HCT116 (cell line): ENCODE results near the gene STXBP5. TPM values are rescaled to one million over a fixed set of nuclear protein-coding genes. Genes with fewer than 3 reads are reported as not detected.

Experiments
- ATAC-seq: fragments of 200-7000 bp; cut with Tn5 transposase; 2 replicates; pipeline ENCODE4 v1.9.1; 2020; ENCODE audit warnings: mild to moderate bottlenecking, moderate library complexity
- BruUV-seq: library from RNA; stranded (reverse); fragments of 400-500 nt; replicated peaks from 2 replicates; lab custom pipeline; 2021; lab: Mats Ljungman, UMichigan
- CTCF ChIA-PET: fragments of 300-600 bp; sonication (Branson Sonifier 250); formaldehyde crosslinking; loops from one replicate; lab custom pipeline; 2021; ENCODE audit warnings: antibody characterized with exemption; lab: Charles Lee
- POLR2A ChIA-PET: fragments of 300-600, 350-600 bp; sonication (Branson Sonifier 250); formaldehyde crosslinking; loops from one replicate; lab custom pipeline; 2021; ENCODE audit warnings: antibody characterized with exemption; lab: Charles Lee
- RAD21 ChIA-PET, 2 experiments: fragments of 300-600 bp; sonication (Branson Sonifier 250); formaldehyde crosslinking; loops; one replicate each; lab custom pipeline; 2023; ENCODE audit warnings: low total read pairs in 2 of 2; ENCODE audit not compliant: uncharacterized antibody in 2 of 2, unreplicated experiment in 2 of 2, low non-redundant PET in 1 of 2; lab: Charles Lee
- DNase-seq: peaks from one replicate; pipeline ENCODE4 v3.0.0-alpha.2; 2010; ENCODE audit warnings: low read depth, low spot score
- H2AFZ ChIP-seq: fragments of 200-600 bp; shearing (Covaris generic), sonication (generic); 2 replicates; pipeline ENCODE4 v1.6.1; 2017; ENCODE audit warnings: low read depth, mixed run types, mixed read lengths, antibody characterized with exemption, low read length; ENCODE audit not compliant: poor library complexity, severe bottlenecking
- H3K27ac ChIP-seq: 2 replicates; pipeline ENCODE4 v1.5.1; 2012; ENCODE audit warnings: low read depth, low read length
- H3K27me3 ChIP-seq: fragments of 200-600 bp; sonication (generic); 2 replicates; pipeline ENCODE4 v1.6.1; 2016; ENCODE audit warnings: mixed run types, low read length, mixed read lengths; ENCODE audit not compliant: insufficient read depth
- H3K36me3 ChIP-seq, 2 experiments: fragments of 200-500 bp in 1 of 2; fragments of 200-600 bp in 1 of 2; sonication (Bioruptor generic) in 1 of 2; sonication (generic) in 1 of 2; 2 replicates each; pipeline versions ENCODE4 v1.5.1 to v1.6.1; 2014 to 2016; ENCODE audit warnings: low read length in 2 of 2, inconsistent platforms in 1 of 2, mixed read lengths in 1 of 2, mixed run types in 1 of 2; ENCODE audit not compliant: insufficient read depth in 2 of 2, control insufficient read depth in 1 of 2
- H3K4me1 ChIP-seq, 2 experiments: fragments of 200-600 bp in 1 of 2; sonication (generic) in 1 of 2; 2 replicates each; pipeline versions ENCODE4 v1.5.1 to v1.6.1; 2012 to 2017; ENCODE audit warnings: low read length in 2 of 2, inconsistent platforms in 1 of 2, mild to moderate bottlenecking in 1 of 2, mixed read lengths in 1 of 2, mixed run types in 1 of 2, moderate library complexity in 1 of 2; ENCODE audit not compliant: insufficient read depth in 2 of 2, control insufficient read depth in 1 of 2
- H3K4me2 ChIP-seq: fragments of 200-600 bp; sonication (generic); 2 replicates; pipeline ENCODE4 v1.6.1; 2017; ENCODE audit warnings: mixed run types, low read length, mixed read lengths
- H3K4me3 ChIP-seq, 2 experiments: fragments of 200-600 bp in 1 of 2; sonication (generic) in 1 of 2; replicated peaks in 1 of 2; 2 replicates each; pipeline ENCODE4 v1.5.1; 2011 to 2016; ENCODE audit warnings: low read length in 2 of 2, control low read depth in 1 of 2, low read depth in 1 of 2, mild to moderate bottlenecking in 1 of 2, mixed read lengths in 1 of 2, mixed run types in 1 of 2
- H3K79me2 ChIP-seq: fragments of 200-600 bp; sonication (generic); 2 replicates; pipeline ENCODE4 v1.6.1; 2017; ENCODE audit warnings: mild to moderate bottlenecking, mixed run types, low read length, moderate library complexity, mixed read lengths; ENCODE audit not compliant: insufficient read depth
- H3K9ac ChIP-seq: fragments of 200-600 bp; sonication (generic); 2 replicates; pipeline ENCODE4 v1.6.1; 2016; ENCODE audit warnings: low read length, mixed read lengths
- H3K9me2 ChIP-seq: fragments of 200-600 bp; sonication (generic), shearing (Covaris generic); 2 replicates; pipeline ENCODE4 v1.6.1; 2017; ENCODE audit warnings: mixed run types, mild to moderate bottlenecking, moderate library complexity; ENCODE audit not compliant: insufficient read depth
- H3K9me3 ChIP-seq, 2 experiments: fragments of 200-500 bp in 1 of 2; fragments of 200-600 bp in 1 of 2; sonication (Bioruptor generic) in 1 of 2; sonication (generic) in 1 of 2; 2 replicates each; pipeline ENCODE4 v1.6.1; 2014 to 2017; ENCODE audit warnings: low read length in 2 of 2, mixed read lengths in 2 of 2, inconsistent platforms in 1 of 2, low read depth in 1 of 2, mild to moderate bottlenecking in 1 of 2, mixed run types in 1 of 2, moderate library complexity in 1 of 2; ENCODE audit not compliant: control insufficient read depth in 1 of 2, insufficient read depth in 1 of 2
- H4K20me1 ChIP-seq: fragments of 200-600 bp; sonication (generic), shearing (Covaris generic); 2 replicates; pipeline ENCODE4 v1.6.1; 2017; ENCODE audit warnings: mixed run types, mild to moderate bottlenecking, moderate library complexity; ENCODE audit not compliant: insufficient read depth
- CBX3 ChIP-seq: IDR thresholded peaks from 2 replicates; pipeline ENCODE4 v1.6.1; 2012; ENCODE audit warnings: low read depth
- EZH2phosphoT487 ChIP-seq: fragments of 200-600 bp; IDR thresholded peaks from 2 replicates; pipeline ENCODE4 v1.6.1; 2018; ENCODE audit warnings: antibody characterized with exemption, borderline replicate concordance
- POLR2A ChIP-seq: IDR thresholded peaks from 2 replicates; pipeline ENCODE4 v1.7.0; 2011; ENCODE audit warnings: borderline replicate concordance; ENCODE audit not compliant: insufficient read depth, insufficient read length; ENCODE audit errors: extremely low read depth
- YY1 ChIP-seq: IDR thresholded peaks from 2 replicates; pipeline ENCODE4 v1.6.1; 2011; ENCODE audit warnings: low read length, low read depth, moderate library complexity, mild to moderate bottlenecking; ENCODE audit not compliant: insufficient replicate concordance; ENCODE audit errors: extremely low read depth
- ZFX ChIP-seq: fragments of 450-650 bp; IDR thresholded peaks from 2 replicates; pipeline ENCODE4 v1.6.1; 2017
- intact Hi-C: fragments of 100-400 bp; cut with micrococcal nuclease; formaldehyde crosslinking; loops from 2 replicates; pipeline ENCODE4 v1.10.0; 2022
- total RNA-seq: library from RNA; stranded (reverse); gene quantifications from one replicate; pipeline ENCODE4 v1.2.1, GENCODE V29; 2021; ENCODE audit not compliant: unreplicated experiment
- TF ChIP-seq, protein P1 (sequence below): IDR thresholded peaks from 2 replicates; pipeline ENCODE4 v1.6.1; 2012

Gene STXBP5
- total RNA-seq, 1 experiment from 2014 or later, result 12.6 TPM

DNA sequence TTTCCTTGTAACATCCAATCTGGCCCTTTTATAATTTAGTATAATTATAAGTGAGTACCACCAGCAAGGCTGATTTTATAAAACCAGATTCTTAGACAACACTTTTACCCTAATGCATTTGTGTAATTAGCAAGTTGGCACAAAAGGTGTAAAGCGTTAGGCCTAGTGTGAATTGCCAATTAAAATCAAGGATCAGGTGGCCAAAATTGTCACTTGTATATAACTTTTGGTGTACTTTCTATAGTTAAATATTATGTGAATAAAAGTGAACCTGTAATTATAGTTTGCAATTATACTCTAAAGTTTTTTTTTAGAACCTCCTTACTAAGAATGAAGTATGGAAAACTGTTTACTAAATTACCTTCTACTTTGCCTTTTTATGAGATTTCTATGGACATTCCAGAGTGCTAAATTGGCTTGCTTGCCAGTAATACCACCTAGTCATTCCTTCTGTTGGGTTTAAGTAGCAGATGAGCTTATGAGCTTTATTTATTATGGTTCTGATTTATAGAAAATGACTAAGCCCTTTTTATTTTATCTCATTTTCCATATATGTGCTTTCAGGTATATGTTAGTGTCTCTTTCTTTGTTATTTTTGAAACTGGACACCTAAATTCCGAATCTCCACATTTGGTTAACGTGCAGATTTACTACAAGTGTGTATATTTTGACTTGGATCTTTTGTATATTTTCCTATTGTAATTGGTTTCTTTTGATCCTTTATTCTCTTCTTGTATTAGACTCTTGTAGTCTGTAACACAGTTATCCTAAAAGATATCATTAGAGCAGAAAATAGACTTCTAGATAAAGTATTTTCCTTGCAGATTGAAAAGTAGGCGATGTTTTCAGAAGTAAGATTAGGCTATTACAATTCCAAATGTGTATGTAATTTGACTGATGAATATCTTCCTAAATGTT is 3.9 kb downstream of the STXBP5 start:
- no peak for ATAC-seq
- Histone ChIP-seq H4K20me1 (no peaks in the 10 kb centered on the region), H3K36me3 (no peaks in the 10 kb centered on the region), H2AFZ (no peak overlapping the region), H3K27me3 (no peaks in the 10 kb centered on the region)
- POLR2A ChIA-PET, result no interaction called here
- RAD21 ChIA-PET, result no interaction called here
- no TSS peak for BruUV-seq
- TF ChIP-seq POLR2A (no peak), YY1 (no peak)
- TF ChIP-seq, all 23 proteins: peak for 0
- CTCF ChIA-PET, result no interaction called here
- H3K4me1 ChIP-seq, result peaks cover 3 to 7% of the 10 kb centered on the region in 2 experiments; a peak in 3 of 4 replicates
- no peak overlapping the region for H3K9ac ChIP-seq
- H3K27ac ChIP-seq, result no peak overlapping the region
- H3K9me2 ChIP-seq, result no peaks in the 10 kb centered on the region
- peaks cover 31% of the 10 kb centered on the region for H3K79me2 ChIP-seq
- H3K4me2 ChIP-seq, result no peak overlapping the region
- intact Hi-C loops, result no loop called here
- H3K4me3 ChIP-seq, result no peak overlapping the region
- no peaks in the 10 kb centered on the region for H3K9me3 ChIP-seq
- DNase-seq, result no peak

DNA sequence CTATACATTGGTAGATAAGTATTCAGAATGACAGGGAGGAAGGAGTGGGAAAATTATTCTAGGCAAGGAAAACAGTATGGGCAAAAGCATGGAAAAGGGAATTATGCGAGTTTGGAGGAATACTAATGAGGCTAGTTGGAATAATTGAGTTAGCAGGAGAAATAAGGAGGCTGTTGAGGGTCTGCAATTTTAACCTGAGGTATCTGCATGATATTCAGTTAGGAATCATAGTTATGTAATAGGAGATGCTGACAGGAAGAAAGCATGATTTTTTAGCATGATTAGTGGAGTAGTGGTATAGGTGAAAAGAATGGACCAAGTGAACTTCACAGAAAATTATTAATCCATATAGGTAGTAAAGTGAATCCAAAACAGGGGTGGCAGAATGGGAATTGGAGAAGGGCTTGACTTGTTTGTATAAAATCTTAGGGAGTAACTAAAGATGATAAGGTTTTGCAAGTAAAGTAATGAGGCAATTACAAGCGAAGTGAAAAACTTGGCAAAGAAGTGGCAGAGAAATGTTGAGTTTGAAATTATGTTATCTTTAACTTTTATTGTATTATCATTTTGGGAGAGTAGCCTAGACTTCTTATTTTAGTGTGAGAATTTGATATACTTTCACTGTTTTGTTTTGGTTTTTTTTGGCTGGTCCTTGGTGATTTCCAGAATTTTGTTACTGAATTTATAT is 5.7 kb downstream of the STXBP5 start:
- intact Hi-C loops, result no loop called here
- H3K4me2 ChIP-seq, result no peak overlapping the region
- no peak for ATAC-seq
- peaks cover 2% of the 10 kb centered on the region in 2 experiments; a peak in 3 of 4 replicates for H3K4me1 ChIP-seq
- ChIA-PET RAD21 (no interaction called here), POLR2A (interaction anchor here (0.6 kb wide), 1 partner anchor 10 kb away, joined by 3 read pairs; no protein-coding TSS in a partner anchor)
- no peaks in the 10 kb centered on the region for H3K27me3 ChIP-seq
- H3K9me3 ChIP-seq, result no peaks in the 10 kb centered on the region
- H3K27ac ChIP-seq, result no peak overlapping the region
- peaks cover 24% of the 10 kb centered on the region for H3K79me2 ChIP-seq
- H4K20me1 ChIP-seq, result no peaks in the 10 kb centered on the region
- no peaks in the 10 kb centered on the region for H3K36me3 ChIP-seq
- no peak overlapping the region for H2AFZ ChIP-seq
- no peak overlapping the region for H3K4me3 ChIP-seq
- TF ChIP-seq POLR2A (no peak), EZH2phosphoT487 (no peak), CBX3 (no peak), ZFX (no peak)
- TF ChIP-seq, protein P1, sequence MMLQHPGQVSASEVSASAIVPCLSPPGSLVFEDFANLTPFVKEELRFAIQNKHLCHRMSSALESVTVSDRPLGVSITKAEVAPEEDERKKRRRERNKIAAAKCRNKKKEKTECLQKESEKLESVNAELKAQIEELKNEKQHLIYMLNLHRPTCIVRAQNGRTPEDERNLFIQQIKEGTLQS, result no peak
- TF ChIP-seq, all 23 proteins: peak for 0
- CTCF ChIA-PET, result no interaction called here
- no peak overlapping the region for H3K9ac ChIP-seq
- H3K9me2 ChIP-seq, result no peaks in the 10 kb centered on the region
- BruUV-seq, result no TSS peak
- no peak for DNase-seq
